ENCODE measurements around the gene SLC35A5.
A peak's percentile ranks its signal among the peaks of the same experiment; 100 is the strongest.
"Not testable (repeated sequence)": the region's sequence is repeated elsewhere in the genome, so short reads cannot be mapped to it uniquely, and the experiment has no call there.

The SLC35A5 gene, protein sequence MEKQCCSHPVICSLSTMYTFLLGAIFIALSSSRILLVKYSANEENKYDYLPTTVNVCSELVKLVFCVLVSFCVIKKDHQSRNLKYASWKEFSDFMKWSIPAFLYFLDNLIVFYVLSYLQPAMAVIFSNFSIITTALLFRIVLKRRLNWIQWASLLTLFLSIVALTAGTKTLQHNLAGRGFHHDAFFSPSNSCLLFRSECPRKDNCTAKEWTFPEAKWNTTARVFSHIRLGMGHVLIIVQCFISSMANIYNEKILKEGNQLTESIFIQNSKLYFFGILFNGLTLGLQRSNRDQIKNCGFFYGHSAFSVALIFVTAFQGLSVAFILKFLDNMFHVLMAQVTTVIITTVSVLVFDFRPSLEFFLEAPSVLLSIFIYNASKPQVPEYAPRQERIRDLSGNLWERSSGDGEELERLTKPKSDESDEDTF

DNA sequence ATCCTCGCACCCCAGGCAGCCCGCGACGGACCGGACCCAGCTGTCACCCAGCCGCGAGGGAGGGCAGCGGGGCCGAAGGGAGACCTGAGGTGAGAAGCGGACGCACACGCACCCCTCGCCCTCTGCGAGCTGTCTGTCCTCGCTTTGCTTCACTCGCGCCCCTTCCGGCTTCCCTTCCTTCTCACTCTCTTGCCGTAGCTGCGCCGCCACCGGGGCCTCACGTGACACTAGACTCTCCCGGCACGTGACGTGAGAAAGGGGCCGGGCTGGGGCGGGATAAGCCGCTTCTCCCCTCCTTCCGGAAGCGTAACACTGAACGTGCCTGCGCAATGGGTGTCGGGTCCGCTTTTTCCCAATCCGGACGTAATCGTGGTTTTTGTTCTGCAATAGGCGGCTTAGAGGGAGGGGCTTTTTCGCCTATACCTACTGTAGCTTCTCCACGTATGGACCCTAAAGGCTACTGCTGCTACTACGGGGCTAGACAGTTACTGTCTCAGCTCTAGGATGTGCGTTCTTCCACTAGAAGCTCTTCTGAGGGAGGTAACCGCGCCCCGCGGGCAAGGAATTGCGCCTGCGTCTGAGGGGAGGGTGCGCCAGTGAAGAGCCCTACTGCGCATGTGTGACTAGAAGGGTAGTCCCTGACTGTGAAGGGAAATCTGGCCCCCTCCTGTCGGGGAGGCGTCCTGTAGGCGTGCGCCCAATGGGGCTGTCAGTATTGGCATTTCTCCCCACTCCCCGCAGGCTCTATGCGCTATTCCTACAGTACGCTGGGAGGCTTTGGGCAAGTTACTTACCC is at the start of gene SLC35A5, which contains the start of gene ATG3:
SLC35A5 (plus strand) TSS at position 312 of the 796 bp plus-strand sequence. CDS start 1,359 bp downstream, outside the sequence.
ATG3 (minus strand) TSS at position 229 of the 796 bp plus-strand sequence. CDS start 434 bp downstream, outside the sequence.
- DNase-seq: peak; percentile 98

DNA sequence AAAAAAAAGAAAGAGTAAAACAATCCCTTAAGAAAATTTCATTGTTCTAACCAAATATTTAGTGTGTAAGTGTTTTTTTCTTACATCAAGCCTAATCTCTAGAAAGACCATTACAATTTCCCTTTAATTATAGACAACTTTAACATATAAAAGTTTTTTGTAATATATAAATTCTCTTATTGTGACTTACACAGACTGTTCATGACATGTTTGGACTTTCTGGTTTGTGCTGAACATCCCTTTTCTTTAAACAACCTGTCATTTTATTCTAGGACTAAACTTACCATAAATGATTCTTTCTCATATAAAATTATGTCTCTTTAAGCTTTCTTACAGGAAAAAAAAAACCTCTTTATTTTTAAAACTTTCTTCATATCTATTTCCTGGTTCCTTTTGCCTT is 49.5 kb upstream of the SLC35A5 start:
- no peak for DNase-seq

DNA sequence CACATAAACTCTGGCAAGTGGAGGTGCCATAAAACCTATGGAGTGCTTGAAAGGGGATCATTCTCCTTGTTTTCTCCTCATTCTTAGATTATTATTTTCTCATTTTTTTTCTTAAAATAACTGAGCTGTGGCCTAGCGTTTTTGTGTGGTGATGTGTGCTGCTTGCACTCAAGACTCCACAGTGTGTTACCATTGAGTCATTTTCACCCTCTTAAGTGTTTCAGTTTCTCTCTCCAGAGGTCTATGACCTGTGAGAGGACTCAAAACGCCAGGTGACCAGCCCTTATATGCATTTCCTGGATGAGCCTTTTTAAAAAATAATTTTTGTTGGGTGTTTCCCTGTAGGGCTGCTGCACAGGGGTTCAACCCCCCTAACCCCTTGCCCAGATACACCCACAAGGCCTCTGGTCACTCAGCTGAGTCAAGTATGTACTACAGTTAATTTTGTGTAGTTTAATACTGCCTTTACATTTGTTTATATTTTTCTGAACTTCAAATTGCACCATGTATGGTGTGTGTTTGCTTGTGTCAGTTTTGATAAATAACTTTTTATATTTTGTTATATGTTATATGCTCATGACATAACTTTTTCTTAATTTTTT is 47.2 kb upstream of the SLC35A5 start:
- DNase-seq: no peak

DNA sequence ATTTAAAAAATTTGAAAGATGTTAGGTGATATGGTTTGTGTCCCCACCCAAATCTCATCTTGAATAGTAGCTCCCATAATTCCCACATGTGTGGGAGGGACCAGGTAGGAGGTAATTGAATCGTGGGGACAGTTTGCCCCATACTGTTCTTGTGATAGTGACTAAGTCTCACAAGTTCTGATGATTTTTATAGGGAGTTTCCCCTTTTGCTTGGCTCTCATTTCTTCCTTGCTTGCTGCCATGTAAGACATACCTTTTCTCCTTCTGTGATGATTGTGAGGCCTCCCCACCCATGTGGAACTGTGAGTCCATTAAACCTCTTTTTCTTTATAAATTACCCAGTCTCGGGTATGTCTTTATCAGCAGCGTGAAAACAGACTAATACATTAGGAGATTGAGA is 42.9 kb upstream of the SLC35A5 start:
- not testable (repeated sequence) for DNase-seq

DNA sequence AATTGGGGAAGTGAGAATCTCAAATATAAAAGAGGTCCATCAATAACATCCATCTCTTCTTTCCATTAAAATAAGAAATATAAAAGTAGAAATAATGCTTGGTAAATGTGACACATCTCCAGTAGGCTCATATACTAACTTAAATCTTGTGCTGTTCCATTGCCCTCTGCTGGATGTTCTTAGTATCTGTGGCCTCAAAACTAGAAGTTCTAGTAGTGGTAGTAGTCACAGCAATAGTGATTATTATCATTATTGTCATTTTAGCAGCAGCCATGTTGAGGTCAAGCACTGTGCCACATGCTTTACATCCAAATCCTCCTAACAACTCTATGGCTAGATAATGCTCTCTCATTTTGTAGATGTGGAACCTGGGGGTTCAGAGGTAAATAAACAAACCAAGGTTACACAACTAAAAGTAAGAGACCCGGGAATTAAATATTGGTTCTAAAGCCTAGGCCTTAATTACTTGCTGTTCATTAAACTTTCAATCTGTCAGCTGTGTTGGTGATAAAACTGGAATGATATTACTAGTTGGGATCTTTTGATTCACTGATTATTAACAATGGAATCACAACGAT is 42.3 kb upstream of the SLC35A5 start:
- DNase-seq: peak; percentile 62

DNA sequence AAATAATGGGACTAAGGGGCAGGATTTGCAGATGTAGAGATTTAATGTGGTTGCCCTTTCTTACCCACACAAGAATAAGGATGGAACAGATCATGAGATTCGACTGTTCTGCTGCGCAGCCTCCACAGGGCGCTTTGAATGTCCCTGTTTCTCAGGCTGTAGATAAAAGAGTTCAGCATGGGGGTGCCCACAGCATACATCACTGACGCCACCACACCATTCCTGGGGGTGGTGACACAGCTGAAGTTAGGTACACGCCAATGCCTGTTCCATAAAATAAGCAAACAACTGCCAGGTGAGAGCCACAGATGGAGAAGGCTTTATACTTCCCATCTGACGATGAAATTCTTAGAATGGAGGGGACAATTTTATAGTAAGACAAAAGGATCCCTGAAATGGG is 37.7 kb upstream of the SLC35A5 start:
- not testable (repeated sequence) for DNase-seq

DNA sequence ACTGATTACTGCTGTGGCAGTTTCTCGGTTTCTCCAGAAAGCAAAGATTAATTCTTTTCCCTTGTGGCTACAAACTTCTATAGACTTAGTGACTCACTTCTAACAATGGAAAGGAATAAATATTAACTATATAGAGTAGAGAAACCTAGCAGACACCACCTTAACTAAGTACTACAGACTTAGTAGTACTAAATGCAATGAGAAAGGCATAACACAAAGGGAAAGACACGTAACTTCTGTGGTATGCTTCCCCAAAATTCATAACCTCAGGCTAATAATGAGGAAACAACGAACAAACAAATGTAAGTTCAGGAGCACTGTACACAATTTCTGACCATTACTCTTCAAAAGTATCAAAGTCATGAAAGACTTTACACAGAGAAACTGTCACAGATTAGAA is 31.3 kb upstream of the SLC35A5 start:
- DNase-seq: no peak

DNA sequence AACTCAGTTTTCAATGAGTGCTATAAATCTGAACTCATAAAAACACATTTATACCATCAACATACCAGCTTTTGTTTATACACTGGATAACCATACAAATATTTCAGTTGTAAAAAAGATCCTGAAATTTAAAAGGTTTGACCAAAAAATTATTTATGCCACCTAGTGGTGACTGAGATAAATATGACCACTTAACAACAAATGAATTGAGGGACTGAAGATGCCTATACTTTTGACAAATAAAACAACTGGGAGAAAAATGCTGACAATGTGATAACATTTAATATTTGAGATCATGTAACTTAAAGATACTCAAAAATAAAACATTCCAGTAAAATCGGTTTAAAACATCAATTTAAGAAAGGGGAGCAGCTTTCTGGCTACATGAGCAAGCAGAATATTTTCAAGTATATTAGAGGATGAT is 30.5 kb upstream of the SLC35A5 start:
- no peak for DNase-seq

DNA sequence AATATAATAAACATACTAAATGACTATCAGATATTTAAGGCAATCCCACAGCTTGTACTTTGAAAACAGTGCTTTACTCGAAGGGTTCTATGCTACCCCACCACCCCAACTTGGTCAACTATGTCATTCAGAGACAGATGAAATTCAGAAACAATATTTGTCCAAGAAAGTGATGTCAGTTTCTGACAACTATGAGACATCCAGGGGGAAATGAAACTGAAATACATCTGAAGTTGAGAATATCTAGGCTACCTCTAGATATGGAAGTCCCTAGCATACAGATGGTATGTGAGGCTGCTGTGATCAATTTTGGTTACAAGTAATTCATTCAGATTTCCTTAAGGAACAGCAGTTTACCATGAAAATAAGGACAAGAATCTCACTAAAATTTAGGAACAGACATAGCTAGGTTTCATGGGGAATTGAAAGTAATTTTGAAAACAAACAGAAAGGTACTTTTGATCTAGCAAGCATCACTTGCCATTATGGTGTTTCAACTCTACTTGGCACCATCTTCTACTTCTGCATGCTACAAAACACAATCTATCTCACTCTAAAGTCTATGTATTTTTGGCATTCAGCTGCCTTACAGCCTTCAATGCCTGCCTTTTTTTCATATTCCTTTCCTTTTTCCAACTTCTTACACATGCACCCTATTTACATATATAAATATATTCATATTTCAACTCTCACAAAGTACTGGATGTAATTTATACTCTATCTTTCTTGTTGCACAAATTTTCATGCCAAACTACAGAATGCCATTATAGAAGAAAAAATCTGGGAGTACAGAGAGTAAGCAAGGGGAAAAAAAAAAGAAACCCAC is 21.8 kb upstream of the SLC35A5 start:
- DNase-seq: no peak

DNA sequence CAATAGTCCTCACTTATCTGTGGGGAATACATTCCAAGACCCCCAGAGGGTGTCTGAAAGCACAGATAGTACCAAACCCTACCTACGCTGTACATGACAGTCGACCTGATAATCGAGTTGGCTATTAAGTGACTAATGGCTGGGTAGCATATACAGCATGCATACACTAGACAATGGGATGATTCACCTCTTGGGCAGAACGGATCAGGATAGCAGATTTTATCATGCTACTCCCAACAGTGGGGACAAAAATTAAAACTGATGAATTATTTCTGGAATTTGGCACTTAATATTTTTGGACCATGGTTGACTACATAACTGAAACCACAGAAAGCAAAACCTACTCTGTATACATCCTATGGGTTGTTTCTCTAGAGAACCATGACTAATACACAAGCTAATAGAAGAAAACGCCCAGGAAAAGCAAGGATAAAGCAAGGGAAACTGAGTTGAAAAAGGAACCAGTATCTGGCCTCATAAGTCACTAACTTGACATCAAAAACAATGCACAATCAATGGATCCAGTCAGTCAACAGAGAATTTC is 15.6 kb upstream of the SLC35A5 start:
- DNase-seq: no peak

DNA sequence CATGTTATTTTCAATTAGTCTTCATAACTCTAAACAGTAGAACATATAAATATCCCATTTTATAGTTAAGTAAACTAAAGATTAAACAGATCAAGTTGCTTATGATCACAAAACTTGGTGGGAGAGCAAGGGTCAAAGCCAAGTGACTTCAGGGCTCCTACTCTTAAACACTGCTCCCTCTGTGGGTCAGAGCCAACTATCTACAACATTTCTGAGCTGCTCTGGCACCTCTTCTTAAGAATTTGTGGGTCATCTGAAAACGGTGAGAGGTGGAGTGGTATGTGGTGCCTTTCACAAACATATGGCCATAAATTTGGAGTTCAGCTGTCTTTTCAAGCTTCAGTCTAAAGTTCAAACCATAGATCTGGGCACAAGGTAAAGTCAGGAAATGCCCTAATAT is 11.0 kb upstream of the SLC35A5 start:
- DNase-seq: no peak

DNA sequence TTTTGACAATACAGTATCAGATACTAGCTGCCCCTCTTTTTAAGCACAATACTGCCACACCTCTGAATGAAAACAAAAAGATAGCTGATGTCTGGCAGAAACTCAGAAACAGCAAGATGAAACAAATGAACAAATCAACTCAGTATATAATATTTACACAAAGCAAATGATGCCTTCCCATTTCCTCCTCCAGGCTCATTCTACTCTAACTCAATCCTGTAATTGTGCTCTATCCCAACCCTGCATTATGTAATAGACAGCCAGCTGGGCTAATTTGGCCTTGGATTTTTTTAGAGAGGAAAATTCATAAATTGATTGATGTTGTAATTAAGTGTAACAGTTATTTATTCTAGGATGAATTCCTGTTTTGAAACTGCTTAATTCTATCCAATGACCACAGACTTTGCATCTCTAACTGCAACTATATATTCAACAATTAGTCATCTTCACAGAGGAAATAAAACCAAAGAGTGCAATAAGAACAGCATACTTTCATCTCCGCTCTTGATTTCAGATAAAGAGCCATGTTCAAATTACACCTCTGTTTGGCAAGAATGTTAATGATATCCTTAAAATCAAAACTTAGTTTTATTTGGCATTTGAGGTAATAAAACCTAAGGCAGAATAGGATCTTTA is 6.2 kb upstream of the SLC35A5 start:
- DNase-seq: no peak

DNA sequence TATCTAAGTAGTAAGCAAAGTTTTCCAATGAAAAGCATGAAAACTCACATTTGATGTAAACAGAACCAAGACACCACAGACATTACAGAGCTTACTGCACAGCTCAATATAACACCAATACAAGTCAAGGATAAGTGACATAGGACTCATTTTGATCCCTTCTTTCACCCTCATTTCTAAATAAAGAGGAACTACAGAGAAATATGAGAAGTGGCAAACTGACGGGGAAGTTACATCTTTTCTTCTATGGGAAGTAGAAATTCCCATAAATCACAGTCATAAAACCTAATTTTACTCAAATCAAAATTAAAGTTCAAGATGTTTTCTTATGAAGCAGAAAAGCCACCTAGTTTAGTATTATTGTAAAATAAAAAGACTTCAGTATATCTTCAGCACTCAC is 3.9 kb upstream of the SLC35A5 start:
- no peak for DNase-seq

DNA sequence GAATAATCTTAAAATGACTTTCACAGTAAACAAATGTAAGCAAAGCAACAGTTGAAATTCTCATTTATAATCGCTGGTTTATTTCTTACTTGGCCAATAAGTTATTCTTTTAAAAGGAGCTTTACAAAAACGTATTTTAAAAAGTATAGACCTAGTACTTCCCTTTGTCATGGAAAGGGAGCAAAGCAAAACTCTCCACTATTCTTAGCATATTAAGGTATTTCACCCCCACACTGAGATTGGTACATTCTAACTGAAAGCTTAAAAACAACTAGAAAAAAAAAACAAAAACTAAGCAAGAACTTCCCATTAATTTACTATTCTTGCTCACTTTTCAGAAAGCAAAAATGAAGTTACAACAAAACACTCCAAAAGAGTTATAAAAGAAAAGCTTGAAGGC is 1.5 kb upstream of the SLC35A5 start:
- no peak for DNase-seq

DNA sequence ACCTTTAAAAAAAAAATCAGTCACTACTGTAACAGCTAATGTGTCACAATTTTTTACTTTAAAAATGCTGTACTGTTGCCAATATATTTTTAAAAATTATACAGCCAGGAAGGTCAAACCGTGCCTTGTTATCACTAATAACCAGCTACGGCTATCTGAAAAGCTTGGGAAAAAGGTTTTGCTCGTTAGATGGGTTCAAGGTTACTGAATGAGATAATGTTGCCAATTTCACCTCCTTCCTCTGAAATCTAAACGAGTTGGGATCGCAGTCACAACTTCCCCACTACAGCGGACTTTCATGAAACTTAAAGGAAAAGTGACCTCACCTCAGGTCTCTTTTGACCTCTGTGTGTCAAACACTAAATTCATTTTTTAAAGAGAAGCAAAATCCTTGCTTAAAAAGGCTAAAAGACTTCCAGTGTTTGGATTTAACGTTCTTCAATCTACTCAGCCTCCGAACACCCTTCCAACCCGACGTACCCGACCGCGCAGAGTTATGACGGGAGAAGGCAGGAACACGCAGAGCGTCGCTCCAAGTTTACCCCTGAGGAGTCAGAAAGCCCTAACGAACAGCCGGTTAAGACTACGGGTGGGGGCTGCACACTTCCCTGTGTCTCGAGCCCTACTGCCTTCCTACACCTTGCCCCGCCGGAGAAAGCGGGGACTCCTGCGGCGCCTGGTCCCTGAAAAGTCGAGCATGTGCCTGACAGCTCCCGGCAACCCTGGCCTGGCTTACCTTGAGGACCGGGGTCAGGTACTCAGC is 943 bp upstream of the SLC35A5 start:
- no peak for DNase-seq

DNA sequence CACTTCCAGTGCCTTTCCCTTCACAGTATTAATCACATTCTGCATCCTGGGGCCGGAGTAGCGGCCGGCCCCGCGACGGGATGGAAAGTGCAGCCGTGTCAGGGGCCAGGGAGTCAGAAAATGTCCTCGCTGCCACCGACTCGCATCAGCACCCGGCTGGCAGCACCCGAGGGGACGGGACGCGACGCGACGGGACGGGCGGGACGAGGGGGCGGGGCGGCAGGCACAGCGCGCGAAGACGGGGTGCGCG is 436 bp upstream of the SLC35A5 start:
- no peak for DNase-seq

DNA sequence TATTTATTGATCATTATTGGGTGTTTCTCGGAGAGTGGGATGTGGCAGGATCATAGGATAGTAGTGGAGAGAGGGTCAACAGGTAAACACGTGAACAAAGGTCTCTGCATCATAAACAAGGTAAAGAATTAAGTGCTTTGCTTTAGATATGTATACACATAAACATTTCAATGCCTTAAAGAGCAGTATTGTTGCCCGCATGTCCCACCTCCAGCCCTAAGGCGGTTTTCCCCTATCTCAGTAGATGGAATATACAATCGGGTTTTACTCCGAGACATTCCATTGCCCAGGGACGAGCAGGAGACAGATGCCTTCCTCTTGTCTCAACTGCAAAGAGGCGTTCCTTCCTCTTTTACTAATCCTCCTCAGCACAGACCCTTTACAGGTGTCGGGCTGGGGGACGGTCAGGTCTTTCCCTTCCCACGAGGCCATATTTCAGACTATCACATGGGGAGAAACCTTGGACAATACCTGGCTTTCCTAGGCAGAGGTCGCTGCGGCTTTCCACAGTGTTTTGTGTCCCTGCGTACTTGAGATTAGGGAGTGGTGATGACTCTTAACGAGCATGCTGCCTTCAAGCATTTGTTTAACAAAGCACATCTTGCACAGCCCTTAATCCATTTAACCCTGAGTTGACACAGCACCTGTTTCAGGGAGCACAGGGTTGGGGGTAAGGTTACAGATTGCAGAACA is 2.5 kb downstream of the SLC35A5 start:
- peak; percentile 66 for DNase-seq

DNA sequence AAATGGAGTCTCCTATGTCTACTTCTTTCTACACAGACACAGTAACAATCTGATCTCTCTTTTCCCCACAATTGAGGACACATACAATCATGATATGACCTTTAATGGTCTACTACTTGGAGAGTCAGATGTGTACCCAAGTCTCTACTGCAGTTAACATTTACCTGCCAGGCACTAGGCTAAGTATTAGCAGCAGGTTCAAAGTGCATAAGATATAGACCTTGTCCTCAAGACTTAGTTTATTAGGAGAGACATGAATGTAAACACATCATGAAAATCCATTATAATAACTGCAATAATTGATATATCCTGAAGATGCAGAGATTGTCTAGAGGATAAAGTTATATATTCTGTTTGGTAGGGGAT is 3.1 kb downstream of the SLC35A5 start:
- no peak for DNase-seq

DNA sequence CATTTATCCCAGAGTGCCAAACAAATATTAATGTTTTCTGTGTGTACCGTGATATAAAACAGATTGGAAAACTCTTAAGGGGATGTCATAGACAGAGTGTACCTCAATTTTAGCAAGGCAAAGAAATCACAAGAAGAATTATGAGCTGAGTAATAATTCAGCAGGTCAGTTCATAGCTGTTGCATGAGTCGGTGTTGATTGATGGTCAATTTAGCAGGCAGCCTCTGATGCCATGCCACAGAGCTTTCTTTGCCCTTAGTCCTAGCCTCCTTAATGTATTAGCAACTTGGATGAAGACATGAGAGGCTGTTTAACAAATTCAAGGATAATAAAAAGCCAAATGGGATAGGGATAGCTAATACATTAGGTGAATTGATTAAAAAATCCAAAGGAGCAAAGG is 6.8 kb downstream of the SLC35A5 start:
- DNase-seq: no peak

DNA sequence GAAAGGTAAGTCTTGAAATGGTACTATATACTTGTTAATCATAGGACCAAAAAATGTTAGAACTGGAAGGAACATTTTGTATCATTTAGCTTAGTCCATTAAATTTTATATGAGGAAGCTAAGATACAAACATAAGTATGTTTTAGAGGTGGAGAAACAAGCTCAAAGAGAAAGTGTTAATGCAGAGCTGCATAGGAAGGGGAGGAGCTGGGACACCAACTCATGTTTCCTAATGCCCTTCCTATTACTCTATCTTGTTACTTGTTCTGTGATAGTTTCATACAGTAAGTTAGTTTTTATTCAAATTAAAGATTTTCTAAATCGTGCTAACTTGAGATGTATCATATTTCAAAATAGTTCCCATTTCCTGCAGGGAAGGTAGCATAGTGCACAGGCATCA is 7.4 kb downstream of the SLC35A5 start:
- DNase-seq: no peak
